Retinal pigment epithelial cell (primary cell): Measurements from ENCODE around the gene NF2.

Experiments used
- DNase-seq: peaks from one replicate; pipeline ENCODE4 v3.0.0-alpha.2; 2010; ENCODE audit warnings: low read depth
- H3K4me3 ChIP-seq: 2 replicates; pipeline ENCODE4 v1.5.1; 2011; ENCODE audit warnings: mild to moderate bottlenecking, low read length, control low read depth, moderate library complexity
- TF ChIP-seq, protein P1 (sequence below): conservative IDR thresholded peaks from 2 replicates; pipeline ENCODE4 v1.5.1; 2011; ENCODE audit warnings: low read depth, low read length, control low read depth, inconsistent platforms

The NF2 gene

GRCh38 chr22:29693671-29694070, 90.2 kb downstream of the NF2 start:
- TF ChIP-seq, protein P1, sequence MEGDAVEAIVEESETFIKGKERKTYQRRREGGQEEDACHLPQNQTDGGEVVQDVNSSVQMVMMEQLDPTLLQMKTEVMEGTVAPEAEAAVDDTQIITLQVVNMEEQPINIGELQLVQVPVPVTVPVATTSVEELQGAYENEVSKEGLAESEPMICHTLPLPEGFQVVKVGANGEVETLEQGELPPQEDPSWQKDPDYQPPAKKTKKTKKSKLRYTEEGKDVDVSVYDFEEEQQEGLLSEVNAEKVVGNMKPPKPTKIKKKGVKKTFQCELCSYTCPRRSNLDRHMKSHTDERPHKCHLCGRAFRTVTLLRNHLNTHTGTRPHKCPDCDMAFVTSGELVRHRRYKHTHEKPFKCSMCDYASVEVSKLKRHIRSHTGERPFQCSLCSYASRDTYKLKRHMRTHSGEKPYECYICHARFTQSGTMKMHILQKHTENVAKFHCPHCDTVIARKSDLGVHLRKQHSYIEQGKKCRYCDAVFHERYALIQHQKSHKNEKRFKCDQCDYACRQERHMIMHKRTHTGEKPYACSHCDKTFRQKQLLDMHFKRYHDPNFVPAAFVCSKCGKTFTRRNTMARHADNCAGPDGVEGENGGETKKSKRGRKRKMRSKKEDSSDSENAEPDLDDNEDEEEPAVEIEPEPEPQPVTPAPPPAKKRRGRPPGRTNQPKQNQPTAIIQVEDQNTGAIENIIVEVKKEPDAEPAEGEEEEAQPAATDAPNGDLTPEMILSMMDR, result no peak
- DNase-seq, result no peak
- H3K4me3 ChIP-seq, result no peak overlapping the region

GRCh38 chr22:29695129-29695926, 91.9 kb downstream of the NF2 start:
- no peak for DNase-seq
- no peak overlapping the region for H3K4me3 ChIP-seq
- TF ChIP-seq, protein P1, result no peak

DNA sequence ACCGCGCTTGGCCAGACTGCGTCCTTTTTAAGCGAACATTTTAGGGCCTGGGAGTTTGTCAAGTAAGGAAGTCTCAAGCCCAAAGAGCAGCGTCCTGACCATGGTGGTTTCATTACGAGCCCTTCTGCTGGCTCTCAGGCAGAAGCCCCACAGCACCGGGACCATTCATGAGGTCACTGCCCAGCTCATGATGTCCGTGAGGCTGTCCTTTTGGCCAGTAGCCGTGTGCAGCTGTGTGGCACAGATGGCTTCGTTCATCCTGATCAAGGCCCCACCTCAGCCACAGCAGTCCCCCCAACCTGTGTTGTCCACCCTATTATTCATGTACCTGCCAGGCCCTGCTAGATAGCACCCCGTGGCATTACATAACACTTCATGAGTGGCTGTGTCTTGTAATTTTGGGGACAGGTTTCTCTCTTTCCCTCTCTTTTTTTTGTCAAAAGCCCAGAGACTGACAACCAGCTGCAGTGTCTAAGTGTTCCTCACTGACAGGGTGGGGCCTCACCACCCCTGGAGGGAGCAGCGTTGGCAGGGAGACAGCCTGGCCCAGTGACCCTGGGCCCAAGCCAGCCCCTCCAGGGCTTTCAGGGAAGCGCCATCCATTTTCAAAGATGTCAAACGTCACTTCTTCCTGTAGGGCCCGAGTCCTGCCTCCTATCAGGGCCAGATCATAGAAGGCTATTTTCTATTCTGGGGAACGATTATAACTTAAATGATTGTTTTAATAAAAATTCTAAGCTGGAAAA, 94.6 kb downstream of the NF2 start:
- TF ChIP-seq, protein P1, result no peak
- H3K4me3 ChIP-seq, result no peak overlapping the region
- DNase-seq, result no peak

DNA sequence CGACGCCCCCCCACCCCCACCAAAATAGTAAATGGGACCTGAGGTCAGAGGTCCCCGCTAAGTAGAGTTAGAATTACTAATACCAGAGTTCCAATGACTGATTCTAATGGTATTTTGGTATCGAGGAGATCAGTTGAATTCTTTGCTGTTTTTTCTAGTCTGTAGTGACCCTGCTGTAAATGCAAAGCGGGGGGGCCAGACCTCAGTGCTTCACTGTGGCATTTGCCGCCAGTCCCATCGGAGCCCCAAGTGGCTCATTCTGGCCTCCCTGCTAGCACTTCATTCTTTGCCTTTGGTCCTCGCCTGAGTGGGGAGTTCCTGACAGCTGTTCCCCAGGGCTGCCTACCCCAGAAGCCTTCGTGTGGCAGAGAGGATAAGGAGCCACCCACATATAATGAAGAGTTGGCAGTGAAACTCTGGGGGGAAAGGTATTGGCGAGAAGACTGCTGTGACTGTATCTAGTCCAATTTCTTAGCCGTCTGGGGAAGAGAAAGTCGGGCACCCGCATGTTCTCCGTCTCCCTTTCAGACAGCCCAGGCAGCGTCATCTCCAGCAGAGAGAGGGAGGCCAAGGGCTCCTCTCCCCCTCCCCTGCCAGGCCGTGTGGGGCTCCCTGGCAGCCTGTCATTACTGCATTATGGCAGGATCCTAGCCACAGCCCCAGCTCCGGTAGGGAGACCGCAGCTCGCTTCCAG, 96.9 kb downstream of the NF2 start:
- DNase-seq, result no peak
- TF ChIP-seq, protein P1, result no peak
- no peak overlapping the region for H3K4me3 ChIP-seq

DNA sequence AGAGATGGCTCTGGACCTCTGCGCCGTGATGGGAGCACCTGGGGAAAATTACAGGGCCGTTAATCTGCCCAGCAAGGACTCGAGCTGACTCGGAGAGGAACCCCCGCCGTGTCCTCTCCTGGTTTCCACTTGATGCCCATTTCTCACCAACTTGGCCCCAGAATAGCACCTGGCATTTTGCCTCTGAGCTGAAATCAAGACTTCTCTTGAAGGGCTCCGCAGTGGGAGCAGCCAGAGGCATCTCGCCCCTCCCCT, 97.4 kb downstream of the NF2 start:
- DNase-seq, result no peak

DNA sequence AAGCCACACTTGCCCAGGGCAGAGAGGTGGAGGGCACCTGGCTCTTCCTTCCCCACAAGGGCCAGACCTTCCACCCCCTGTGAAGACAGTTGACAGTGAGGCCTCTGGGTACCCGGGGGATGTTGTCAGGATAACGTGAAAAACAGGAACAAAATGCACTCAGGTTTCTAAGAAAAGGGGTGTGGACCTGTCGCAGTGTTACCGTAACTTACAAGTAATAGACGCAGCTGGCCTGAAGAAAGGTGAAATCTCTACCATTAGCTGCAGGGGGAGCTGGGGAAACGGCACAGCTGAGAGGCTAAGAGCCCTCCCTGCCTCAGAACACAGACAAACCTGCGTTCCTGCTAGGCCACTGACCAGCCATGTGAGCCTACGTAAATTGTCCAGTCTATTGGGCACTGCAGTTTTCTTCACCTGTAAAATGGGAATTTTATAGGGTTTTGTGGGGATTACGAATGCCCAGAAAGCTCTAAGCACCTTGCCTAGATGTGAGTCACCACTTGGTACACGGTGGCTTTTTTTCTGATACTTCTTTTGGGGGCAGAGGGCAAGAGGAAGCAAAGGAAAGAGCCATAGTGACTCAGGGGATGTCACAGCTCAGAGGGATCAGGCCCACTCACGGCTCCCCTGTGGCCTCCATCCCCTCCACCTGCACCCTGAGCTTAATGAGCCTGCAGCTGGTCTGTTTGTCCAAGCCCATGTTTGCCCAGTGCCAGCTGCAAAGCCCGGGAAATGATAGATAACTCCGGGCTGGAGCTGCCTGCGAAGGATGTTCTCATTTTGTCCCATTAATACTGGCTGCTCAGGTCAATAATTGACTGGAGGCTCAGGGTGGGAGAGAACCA, 97.9 kb downstream of the NF2 start:
- no peak for DNase-seq
- TF ChIP-seq, protein P1, result peak; percentile 40

More for the DNA sequence above, 97.4 kb downstream of the NF2 start:
- no peak overlapping the region for H3K4me3 ChIP-seq
- TF ChIP-seq, protein P1, result no peak

More for the DNA sequence above, 97.9 kb downstream of the NF2 start:
- H3K4me3 ChIP-seq, result no peak overlapping the region
